Transverse colon (tissue), 4 donors: ENCODE data around the gene RNF214.

ENCODE experiments used
- POLR2A ChIP-seq: fragments of 450-650 bp; IDR thresholded peaks from one replicate; pipeline ENCODE4 v1.6.1; 2016; ENCODE audit warnings: antibody characterized with exemption, mild to moderate bottlenecking, moderate library complexity
- POLR2AphosphoS5 ChIP-seq, 3 donors: sonication (generic); formaldehyde crosslinking; IDR thresholded peaks; one replicate each; pipeline ENCODE4 v1.6.1; 2016; ENCODE audit warnings: antibody characterized with exemption in 3 of 3
- TF ChIP-seq, protein P1 (sequence below), 5 experiments: fragments of 200-600 bp in 3 of 5; fragments of 450-650 bp in 2 of 5; sonication (generic) in 3 of 5; IDR thresholded peaks; 1 replicate in 2 of 5; 2 replicates in 3 of 5; pipeline ENCODE4 v1.5.1; 2016 to 2017; ENCODE audit warnings: antibody characterized with exemption in 5 of 5, inconsistent platforms in 3 of 5, mild to moderate bottlenecking in 2 of 5, moderate library complexity in 1 of 5

DNA sequence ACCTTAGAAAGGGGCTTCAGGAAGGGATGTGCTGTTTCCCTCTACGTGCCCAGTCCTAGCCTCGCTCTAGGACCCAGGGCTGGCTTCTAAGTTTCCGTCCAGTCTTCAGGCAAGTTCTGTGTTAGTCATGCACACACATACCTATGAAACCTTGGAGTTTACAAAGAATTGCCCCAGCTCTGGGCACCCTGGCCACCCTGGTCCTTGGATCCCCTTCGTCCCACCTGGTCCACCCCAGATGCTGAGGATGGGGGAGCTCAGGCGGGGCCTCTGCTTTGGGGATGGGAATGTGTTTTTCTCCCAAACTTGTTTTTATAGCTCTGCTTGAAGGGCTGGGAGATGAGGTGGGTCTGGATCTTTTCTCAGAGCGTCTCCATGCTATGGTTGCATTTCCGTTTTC, 35.5 kb upstream of the RNF214 start:
- TF ChIP-seq, protein P1, sequence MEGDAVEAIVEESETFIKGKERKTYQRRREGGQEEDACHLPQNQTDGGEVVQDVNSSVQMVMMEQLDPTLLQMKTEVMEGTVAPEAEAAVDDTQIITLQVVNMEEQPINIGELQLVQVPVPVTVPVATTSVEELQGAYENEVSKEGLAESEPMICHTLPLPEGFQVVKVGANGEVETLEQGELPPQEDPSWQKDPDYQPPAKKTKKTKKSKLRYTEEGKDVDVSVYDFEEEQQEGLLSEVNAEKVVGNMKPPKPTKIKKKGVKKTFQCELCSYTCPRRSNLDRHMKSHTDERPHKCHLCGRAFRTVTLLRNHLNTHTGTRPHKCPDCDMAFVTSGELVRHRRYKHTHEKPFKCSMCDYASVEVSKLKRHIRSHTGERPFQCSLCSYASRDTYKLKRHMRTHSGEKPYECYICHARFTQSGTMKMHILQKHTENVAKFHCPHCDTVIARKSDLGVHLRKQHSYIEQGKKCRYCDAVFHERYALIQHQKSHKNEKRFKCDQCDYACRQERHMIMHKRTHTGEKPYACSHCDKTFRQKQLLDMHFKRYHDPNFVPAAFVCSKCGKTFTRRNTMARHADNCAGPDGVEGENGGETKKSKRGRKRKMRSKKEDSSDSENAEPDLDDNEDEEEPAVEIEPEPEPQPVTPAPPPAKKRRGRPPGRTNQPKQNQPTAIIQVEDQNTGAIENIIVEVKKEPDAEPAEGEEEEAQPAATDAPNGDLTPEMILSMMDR (IDR thresholded peaks at IDR 0.05) = no peak
- no peak for TF ChIP-seq POLR2A
- no peak for TF ChIP-seq POLR2AphosphoS5 (IDR thresholded peaks at IDR 0.05)
